NCI-H1436 (cell line): ENCODE results near the gene EXTL1.

Experiments used
- DNase-seq: peaks from one replicate; lab custom pipeline; 2025; lab: John Stamatoyannopoulos, UW

Gene EXTL1

DNA sequence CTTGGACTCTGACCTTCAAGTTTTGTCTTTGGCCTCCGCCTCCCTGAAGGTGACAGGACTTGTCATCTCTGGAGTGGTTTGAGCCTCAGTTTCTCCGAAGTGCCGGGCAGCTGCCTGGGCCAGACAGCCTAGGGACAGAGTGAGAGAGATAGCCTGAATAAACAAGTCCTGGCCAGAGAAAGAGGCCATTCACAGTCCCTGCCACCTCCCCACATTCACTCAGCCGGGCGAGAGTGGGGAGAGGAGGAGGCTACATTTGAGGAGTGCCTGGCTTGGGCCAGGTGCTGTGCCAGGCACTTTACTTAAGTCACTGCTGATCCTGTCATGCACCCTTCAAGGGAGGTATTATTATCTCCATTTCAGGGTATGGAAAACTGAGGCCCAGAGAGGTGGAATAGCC is 3.5 kb downstream of the EXTL1 start:
- no peak for DNase-seq

DNA sequence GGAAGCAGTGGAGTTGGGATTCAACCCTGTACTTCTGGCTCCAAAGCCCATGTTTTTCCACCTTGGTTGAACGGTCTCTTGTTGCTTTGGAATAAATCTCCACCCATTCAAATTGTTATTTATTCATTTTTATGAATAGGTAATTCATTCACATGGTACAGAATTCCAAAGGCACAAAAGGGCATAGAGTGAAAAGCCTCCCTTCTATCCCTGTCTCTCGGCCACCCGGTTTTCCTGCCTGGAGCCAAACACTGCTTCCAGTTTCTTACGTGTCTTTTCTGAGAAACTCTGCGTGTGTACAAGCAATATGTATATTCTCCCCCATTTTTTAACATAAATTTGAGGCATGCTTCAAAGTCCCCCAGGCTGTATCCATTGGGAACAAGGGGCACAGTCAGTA is 3.9 kb downstream of the EXTL1 start:
- no peak for DNase-seq

DNA sequence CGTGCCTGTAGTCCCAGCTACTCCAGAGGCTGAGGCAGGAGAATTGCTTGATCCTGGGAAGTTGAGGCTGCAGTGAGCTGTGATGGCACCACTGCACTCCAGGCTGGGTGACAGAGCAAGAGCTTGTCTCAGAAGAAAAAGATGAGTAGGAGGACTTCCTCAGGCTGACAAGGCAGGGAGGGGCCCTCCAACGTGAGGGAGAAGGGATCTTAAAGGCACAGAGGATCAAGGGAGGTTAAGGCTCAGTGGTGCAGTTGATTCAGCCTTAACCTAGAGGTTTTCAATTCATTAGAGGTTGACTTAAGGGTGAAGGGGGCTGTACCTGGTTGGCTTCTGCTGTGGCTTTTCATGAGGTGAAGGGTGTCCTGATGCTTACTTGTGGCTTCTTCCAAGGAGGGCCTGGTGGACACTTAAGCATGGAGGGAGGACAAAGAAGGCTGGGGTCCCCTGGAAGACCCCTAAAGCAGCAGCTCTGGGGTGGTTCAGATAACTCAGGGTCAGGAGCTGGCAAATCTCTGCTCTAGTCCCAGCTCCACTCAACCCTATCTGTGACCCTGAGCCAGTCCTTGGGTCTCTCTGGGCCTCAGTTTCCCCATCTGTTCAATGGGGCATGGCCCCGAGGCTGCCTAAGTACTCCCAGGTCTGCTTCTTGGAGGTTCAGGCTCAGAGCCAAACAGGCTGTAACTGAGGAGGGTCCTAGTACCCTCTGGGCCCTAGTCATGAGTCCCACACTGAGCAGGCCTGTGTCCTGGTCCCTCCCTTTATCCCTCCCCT is 6.3 kb downstream of the EXTL1 start:
- no peak for DNase-seq

- DNase-seq, result no peak
Measured at GRCh38 chr1:26028490-26028980, 7.0 kb downstream of the EXTL1 start.

DNA sequence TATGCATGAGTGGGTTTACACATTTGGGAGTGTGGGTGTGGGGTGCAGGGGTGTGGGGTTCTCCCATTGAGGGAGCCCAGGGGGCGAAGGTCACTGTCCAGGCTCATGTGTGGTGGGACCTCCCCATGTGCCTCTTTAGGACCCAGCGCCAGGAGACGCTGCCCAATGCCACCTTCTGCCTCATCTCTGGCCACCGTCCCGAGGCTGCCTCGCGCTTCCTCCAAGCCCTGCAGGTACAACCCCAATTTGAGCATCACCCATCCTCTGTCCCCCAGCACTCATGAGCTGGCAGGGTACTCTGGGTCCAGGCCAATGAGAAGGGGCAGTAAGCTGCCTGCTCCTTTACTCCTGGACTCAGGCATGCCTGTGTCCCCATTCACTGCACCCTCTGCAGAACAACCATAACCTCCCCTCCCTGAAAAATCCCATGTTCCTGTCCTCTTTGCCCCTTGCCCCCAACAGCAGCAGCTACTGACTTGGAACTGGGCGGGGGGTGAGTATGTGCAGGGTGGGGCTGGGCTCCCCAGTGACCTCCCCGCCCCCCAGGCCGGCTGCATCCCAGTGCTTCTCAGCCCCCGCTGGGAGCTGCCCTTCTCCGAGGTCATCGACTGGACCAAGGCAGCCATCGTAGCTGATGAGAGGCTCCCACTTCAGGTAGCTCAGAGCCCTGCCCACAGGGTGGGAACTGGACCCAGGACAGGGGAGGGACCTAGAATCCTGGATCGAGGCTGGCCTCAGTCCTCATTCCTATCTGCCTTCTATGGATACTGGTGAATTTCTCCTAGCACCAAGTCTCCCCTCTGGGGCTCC is 7.7 kb downstream of the EXTL1 start:
- no peak for DNase-seq

DNA sequence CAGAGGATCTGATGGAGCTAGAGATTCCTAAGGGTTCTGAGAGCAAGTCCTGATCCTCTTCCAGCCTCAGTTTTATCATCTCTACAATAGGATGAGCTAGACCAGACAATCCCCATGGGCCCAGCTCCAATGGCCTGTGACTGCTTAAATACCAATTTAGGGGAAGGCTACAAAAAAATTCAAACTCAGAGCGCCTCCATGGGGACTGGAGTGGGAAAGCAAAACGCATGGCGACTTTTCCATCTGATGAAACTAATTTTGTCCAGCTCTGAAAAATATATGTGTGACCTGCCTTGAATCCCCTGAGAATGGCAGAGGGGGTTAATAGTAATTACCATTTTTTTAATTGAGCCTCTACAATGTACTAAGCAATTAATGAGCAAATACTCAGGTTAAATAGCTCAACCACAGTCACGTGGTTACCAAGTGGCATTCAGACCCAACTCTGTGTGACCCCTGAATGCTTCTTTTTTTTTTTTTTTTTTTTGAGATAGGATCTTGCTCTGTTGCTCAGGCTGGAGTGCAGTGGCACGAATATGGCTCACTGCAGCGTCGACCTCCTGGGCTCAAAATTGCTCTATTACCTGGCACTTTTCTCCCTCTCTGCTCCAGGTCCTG is 8.4 kb downstream of the EXTL1 start:
- no peak for DNase-seq

- DNase-seq, result no peak
Measured at GRCh38 chr1:26031196-26031595, 9.6 kb downstream of the EXTL1 start.

DNA sequence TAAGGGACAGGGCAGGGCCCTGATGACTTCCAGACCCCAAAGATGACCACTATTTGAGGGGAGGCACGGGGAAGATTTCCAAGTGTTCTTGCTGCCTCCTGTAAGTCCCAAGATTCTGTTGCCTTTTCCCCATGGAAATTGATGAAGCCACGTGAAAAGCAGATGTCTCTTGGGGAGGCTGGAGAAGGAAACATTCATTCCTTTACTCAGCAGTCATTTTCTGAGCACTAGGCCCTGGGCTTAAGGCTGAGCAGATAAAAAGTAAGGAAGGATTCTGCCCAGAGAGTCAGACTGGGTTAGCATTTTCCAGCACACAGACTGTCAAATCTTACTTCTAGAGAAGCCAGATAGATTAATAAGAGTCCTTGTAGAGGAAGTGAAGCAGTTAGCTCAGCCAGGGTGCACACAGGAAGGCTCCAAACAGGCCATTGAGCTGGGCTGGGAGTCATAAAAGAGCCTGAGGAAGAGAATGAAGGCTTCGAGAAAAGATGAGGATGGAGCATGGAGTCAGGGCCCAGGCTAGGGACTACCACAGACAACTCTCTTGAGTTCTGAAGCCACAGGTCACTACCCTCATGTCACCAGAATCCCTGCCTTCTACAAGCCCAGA is 10.1 kb downstream of the EXTL1 start:
- DNase-seq, result no peak

DNA sequence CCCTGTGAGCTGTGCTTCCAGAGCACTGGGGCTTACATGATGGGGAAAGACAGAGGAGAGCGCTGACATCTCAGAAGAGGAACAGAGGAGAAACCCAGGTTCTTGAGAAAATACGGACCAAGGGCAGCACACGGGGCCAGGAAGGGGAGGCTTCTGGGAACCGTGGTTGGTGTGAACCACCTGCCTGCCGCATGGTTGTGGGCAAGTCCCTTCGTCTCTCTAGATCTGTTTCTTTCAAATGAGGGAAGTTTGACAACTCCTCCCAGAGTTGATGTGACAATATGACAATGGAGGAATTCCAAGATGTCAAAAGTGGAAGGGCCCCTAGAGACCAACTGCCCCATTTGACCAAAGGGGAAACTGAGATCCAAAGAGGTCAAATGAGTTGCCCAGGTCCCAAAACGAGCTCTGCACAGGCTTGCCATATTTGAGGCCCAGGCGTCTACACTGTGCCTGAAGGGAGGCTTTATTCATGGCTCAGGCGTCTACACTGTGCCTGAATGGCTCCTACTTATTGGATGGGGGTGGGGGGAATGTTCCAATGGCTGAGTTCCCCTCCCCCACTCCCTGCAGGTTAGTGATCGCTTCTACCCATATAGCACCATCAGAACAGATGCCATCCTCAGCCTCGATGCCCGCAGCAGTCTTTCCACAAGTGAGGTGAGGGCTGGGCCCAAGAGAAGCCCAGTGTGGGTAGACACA is 11.2 kb downstream of the EXTL1 start:
- DNase-seq, result no peak

DNA sequence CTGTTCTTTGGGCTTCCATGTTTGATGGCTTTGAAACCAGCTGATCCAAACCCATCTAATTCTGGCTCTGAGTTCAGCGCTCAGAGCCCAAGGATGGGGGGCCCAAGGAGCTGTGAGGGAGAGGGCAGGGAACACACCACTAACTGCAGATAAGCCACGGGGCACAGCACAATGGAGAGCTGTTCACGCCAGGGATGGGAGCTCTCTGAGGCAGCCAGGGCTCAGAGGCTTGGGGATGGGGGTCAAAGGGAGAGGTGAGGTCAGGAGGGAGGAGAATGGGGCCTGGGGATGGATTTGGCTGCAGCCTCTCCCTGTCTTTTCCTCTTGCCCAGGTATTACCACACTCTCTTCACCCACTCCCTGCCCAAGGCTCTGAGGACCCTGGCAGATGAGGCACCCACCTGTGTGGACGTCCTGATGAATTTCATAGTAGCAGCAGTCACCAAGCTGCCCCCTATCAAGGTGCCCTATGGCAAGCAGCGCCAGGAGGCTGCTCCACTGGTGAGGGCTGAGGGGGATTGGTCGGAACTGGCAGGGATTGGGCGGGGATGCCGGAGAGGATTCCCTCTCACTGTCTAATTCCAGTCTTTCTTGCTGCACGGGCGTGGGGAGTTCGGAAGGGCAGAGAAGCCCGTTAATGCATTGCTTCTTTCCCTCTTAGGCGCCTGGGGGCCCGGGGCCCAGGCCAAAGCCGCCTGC is 13.1 kb downstream of the EXTL1 start:
- DNase-seq, result no peak

GRCh38 chr1:26035203-26035958 is 13.8 kb downstream of the EXTL1 start:
- peak; percentile 94 for DNase-seq

- peak; percentile 47 for DNase-seq
Measured at GRCh38 chr1:26035959-26036755, 14.6 kb downstream of the EXTL1 start.

- DNase-seq, result no peak
Measured at GRCh38 chr1:26036756-26037281, 15.2 kb downstream of the EXTL1 start.

GRCh38 chr1:26037904-26038303 is 16.3 kb downstream of the EXTL1 start:
- DNase-seq, result no peak

GRCh38 chr1:26038477-26038876 is 16.9 kb downstream of the EXTL1 start:
- DNase-seq, result no peak

DNA sequence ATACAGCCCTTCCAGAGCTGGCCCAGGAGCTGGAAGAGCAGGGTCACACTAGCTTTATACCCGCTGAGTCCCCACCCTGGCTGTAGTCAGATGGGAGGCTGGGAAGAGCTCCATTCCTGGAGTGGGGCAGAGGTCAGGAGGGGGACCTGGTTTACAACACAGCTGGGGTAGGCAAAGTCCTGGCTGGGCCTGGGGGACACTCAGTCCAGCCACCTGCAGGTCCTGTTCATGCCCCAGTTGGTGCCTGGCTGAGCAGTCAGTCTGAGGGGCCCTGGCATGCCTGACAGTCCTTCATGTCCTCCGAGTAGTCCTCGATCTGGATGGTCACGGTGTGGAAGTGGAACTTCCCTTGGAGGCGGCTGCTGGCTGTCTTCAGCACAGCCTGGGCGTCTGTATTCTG is 17.3 kb downstream of the EXTL1 start:
- no peak for DNase-seq

DNA sequence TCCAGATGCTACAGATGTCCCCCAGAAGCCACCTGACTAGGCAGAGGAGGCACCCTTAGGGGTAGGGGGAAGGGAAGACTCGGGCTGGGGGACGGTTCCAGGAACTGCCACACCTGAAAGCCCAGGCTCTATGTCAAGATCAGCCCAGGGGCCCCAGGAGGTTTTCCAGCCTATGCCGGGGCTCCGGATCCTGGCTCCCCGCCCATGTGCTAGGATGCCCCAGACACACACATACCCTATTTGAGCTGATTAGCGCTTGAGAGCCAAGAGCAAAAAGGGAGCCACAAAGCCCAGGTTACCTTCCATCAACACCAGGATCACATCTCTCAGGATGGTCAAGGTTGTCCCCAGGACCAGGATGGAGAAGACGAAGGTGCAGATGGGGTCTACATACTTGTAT is 19.8 kb downstream of the EXTL1 start:
- no peak for DNase-seq

- no peak for DNase-seq
Measured at GRCh38 chr1:26041978-26042377, 20.4 kb downstream of the EXTL1 start.

GRCh38 chr1:26043765-26044164 is 22.2 kb downstream of the EXTL1 start:
- DNase-seq, result no peak
